ENCODE measurements around the gene METTL9. TPM values are rescaled to one million over a fixed set of nuclear protein-coding genes. Genes with fewer than 3 reads are reported as not detected.

METTL9 gene
- total and polyA plus RNA-seq, 2 of the 4 experiments (the other 2 are of a cell fraction): 54.8 to 95.5 TPM

DNA sequence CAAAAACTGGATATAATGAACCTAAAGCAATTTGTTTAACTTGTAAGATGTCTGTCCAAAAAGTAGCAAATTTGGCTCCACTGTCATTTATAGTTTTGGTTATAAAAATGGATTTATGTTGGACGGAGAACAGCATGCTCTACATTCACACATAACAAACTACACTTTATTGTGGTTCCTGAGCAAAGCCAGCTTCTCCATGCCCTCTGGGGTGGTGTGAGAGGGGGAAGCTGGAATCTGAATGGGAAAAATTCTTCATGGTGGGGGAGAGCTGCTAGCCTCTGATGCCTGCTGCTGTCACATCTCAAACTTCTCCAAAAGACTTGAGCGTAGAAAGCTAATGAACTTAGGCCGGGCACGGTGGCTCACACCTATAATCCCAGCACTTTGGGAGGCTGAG, 9.8 kb upstream of the METTL9 start:
- Histone ChIP-seq H3K27ac (ENCODE audit: insufficient read depth, low read length) (no peak overlapping the region), H2BK20ac (ENCODE audit: low read depth, low read length) (no peak overlapping the region), H2BK120ac (ENCODE audit: low read depth, low read length) (no peak overlapping the region), H3K18ac (ENCODE audit: low read depth, low read length) (no peak overlapping the region), H4K8ac (ENCODE audit: low read depth in 2 of 2, low read length in 2 of 2) (no peak overlapping the region), H3K27me3 (ENCODE audit: control insufficient read depth, insufficient read depth, low read length) (no peaks in the 10 kb centered on the region), H3K4me1 (ENCODE audit: control insufficient read depth, insufficient read depth, low read length) (no peaks in the 10 kb centered on the region; the same call in 1 of the 2 replicates), H3K14ac (replicated peaks; ENCODE audit: low read depth, low read length) (no peak overlapping the region), H3K4ac (ENCODE audit: low read depth, low read length) (no peak overlapping the region), H2AFZ (replicated peaks; ENCODE audit: low read length, poor library complexity) (no peak overlapping the region), H3K4me3 (ENCODE audit: insufficient read depth, low read depth, low read length) (no peak overlapping the region), H3K56ac (ENCODE audit: extremely low read depth, insufficient read depth, low read length) (no peak overlapping the region), H3K9ac (ENCODE audit: low read depth, low read length) (no peak overlapping the region), H4K20me1 (ENCODE audit: insufficient read depth, low read length) (no peaks in the 10 kb centered on the region), H2AK5ac (ENCODE audit: low read depth, low read length) (no peak overlapping the region), H3K79me1 (ENCODE audit: low read depth in 1 of 2, low read length in 2 of 2) (no peaks in the 10 kb centered on the region), H3K4me2 (ENCODE audit: low read depth, low read length) (no peak overlapping the region), H4K5ac (ENCODE audit: low read depth, low read length) (no peak overlapping the region), H2BK15ac (ENCODE audit: low read depth, low read length) (no peak overlapping the region), H2AK9ac (replicated peaks; ENCODE audit: low read depth, low read length, poor library complexity) (no peak overlapping the region), H3K9me3 (ENCODE audit: control insufficient read depth, insufficient read depth, low read length) (no peaks in the 10 kb centered on the region), H3K9me1 (ENCODE audit: insufficient read depth, low read length) (0 out of 2 replicates have a peak, but pooled peaks cover 3% of the 10 kb centered on the region), H3K23ac (ENCODE audit: low read depth, low read length) (no peak overlapping the region), H4K91ac (ENCODE audit: insufficient read depth, low read depth, low read length) (no peak overlapping the region), H2BK5ac (ENCODE audit: low read depth, low read length, poor library complexity, severe bottlenecking) (no peak overlapping the region), H3K36me3 (ENCODE audit: control insufficient read depth, insufficient read depth, low read length) (no peaks in the 10 kb centered on the region)
- in situ Hi-C loops (cut with MboI; ENCODE audit: low sequenced_read_pairs) (loop anchor here (10.0 kb wide), 1 partner anchor 115 kb away; no protein-coding TSS in a partner anchor), dilution Hi-C loops (cut with HindIII; ENCODE audit: low sequenced_read_pairs, unreplicated experiment) (no loop called here), intact Hi-C loops (cut with micrococcal nuclease) (no loop called here)
- no CpG with 5 or more reads among the region's 4 CpGs for WGBS, 2 experiments (ENCODE audit: extremely low coverage in 2 of 2, insufficient read length in 1 of 2)
- ChIA-PET CTCF (no interaction called here), POLR2A (ENCODE audit: unreplicated experiment) (no interaction called here)
- ATAC-seq (ENCODE audit: low read depth): no peak
- TF ChIP-seq CTCF (conservative IDR thresholded peaks at IDR 0.05; ENCODE audit: low read depth, low read length): no peak
- no peak for DNase-seq
- no TSS peak for BruUV-seq (replicated peaks)
